ENCODE results near the gene SH3BP5. TPM values are rescaled to one million over a fixed set of nuclear protein-coding genes. Genes with fewer than 3 reads are reported as not detected.

SH3BP5 gene
- total RNA-seq, 2 experiments from 2014 or later = 2.0 to 2.4 TPM

DNA sequence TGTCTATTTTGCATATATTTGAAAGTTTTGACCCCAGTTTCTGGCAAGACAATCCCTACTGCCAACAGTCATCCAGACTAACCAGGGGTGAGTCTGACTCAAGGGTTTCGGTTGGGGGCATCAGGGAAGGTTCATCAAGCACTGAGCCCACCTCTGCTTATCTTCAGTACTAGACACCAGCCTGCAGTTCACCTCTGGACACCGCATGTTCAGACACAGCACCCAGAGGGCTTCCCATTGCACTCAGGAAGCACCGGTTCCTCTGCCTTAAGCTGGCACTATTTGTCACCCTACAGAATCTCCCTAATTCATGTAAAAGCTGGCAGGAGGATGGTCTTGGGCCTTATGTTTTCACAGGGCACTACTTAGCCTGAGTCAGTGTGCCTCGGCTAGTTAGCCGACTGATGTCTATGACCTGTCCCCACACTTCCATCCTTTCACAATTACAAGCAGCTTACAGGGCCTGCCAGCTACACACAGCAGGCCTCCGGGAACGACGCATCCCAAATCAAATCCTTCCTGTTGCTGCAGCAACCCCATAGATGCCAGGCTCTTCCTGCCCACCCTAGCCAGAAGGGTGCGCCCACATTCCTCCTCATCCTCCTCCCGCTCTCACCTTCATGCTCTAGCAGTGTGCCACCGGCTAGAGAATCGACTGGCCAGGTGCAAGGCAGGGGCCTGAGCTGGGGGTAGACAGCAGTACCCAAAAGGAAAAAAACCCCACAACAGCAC lies 52.5 kb downstream of the SH3BP5 start:
- no peak overlapping the region for H3K27ac Mint-ChIP-seq
- POLR2A ChIA-PET = interaction anchor here (0.7 to 1.7 kb wide), 4 partner anchors 7 to 267 kb away, joined by 3 to 5 read pairs (median 3); no protein-coding TSS in a partner anchor
- peaks cover 34% of the 10 kb centered on the region for H3K4me1 Mint-ChIP-seq (ENCODE audit: low read depth)

GRCh38 chr3:15279205-15279604 lies 53.2 kb downstream of the SH3BP5 start:
- H3K27me3 Mint-ChIP-seq = no peaks in the 10 kb centered on the region
- ChIA-PET POLR2A (interaction anchor here (1.4 to 1.6 kb wide), 2 partner anchors 8 to 41 kb away, joined by 3 read pairs; no protein-coding TSS in a partner anchor), CTCF (interaction anchor here (0.8 to 4.2 kb wide), 5 partner anchors 9 to 145 kb away, joined by 3 to 28 read pairs (median 6); no protein-coding TSS in a partner anchor)
- no peak overlapping the region for H3K4me3 Mint-ChIP-seq
- H3K9me3 Mint-ChIP-seq = no peaks in the 10 kb centered on the region
- DNase-seq (no peak), ATAC-seq (no peak)
- no peak for TF ChIP-seq CTCF (IDR thresholded peaks at IDR 0.05)
- intact Hi-C loops (cut with micrococcal nuclease) = no loop called here
- H3K36me3 Mint-ChIP-seq (ENCODE audit: low read depth) = peaks cover 3% of the 10 kb centered on the region
- peaks cover 33% of the 10 kb centered on the region for H3K4me1 Mint-ChIP-seq (ENCODE audit: low read depth)
- H3K27ac Mint-ChIP-seq = no peak overlapping the region

More for the DNA sequence above, 52.5 kb downstream of the SH3BP5 start:
- intact Hi-C loops (cut with micrococcal nuclease) = no loop called here
- H3K27me3 Mint-ChIP-seq = no peaks in the 10 kb centered on the region
- no peaks in the 10 kb centered on the region for H3K9me3 Mint-ChIP-seq
- peak; percentile 24 for ATAC-seq
- DNase-seq = no peak
- H3K36me3 Mint-ChIP-seq (ENCODE audit: low read depth) = peaks cover 1% of the 10 kb centered on the region
- TF ChIP-seq CTCF (IDR thresholded peaks at IDR 0.05) = no peak
- no peak overlapping the region for H3K4me3 Mint-ChIP-seq
- CTCF ChIA-PET = interaction anchor here (0.8 to 4.2 kb wide), 9 partner anchors 8 to 144 kb away, joined by 3 to 28 read pairs (median 5); no protein-coding TSS in a partner anchor

- CTCF ChIA-PET = interaction anchor here (1.4 to 4.2 kb wide), 3 partner anchors 11 to 75 kb away, joined by 4 to 28 read pairs (median 18); no protein-coding TSS in a partner anchor
- Mint-ChIP-seq H3K4me3 (no peak overlapping the region), H3K27ac (no peak overlapping the region), H3K9me3 (no peaks in the 10 kb centered on the region), H3K36me3 (ENCODE audit: low read depth) (peaks cover 3% of the 10 kb centered on the region), H3K27me3 (no peaks in the 10 kb centered on the region), H3K4me1 (ENCODE audit: low read depth) (peaks cover 34% of the 10 kb centered on the region)
- DNase-seq = no peak
- no peak for TF ChIP-seq CTCF (IDR thresholded peaks at IDR 0.05)
- intact Hi-C loops (cut with micrococcal nuclease) = no loop called here
- POLR2A ChIA-PET = interaction anchor here (0.6 kb wide), 1 partner anchor 173 kb away, joined by 4 read pairs; no protein-coding TSS in a partner anchor
- no peak for ATAC-seq
Measured at GRCh38 chr3:15277861-15278500, 54.4 kb downstream of the SH3BP5 start.

- Mint-ChIP-seq H3K4me3 (no peak overlapping the region), H3K9me3 (no peaks in the 10 kb centered on the region), H3K4me1 (ENCODE audit: low read depth) (peaks cover 47% of the 10 kb centered on the region), H3K27ac (peak overlapping the region; percentile 0), H3K27me3 (peaks cover 6% of the 10 kb centered on the region), H3K36me3 (ENCODE audit: low read depth) (peaks cover 3% of the 10 kb centered on the region)
- ChIA-PET CTCF (interaction anchor here (1.0 to 4.2 kb wide), 8 partner anchors 9 to 129 kb away, joined by 3 to 28 read pairs (median 4); partner anchors contain the start of gene SH3BP5), POLR2A (interaction anchor here (1.0 to 1.6 kb wide), 2 partner anchors 15 to 44 kb away, joined by 3 to 5 read pairs; no protein-coding TSS in a partner anchor)
- ATAC-seq (no peak), DNase-seq (no peak)
- no peak for TF ChIP-seq CTCF (IDR thresholded peaks at IDR 0.05)
- intact Hi-C loops (cut with micrococcal nuclease) = no loop called here
Measured at GRCh38 chr3:15276028-15276724, 56.2 kb downstream of the SH3BP5 start.
